IMR-90 (cell line): Measurements from ENCODE around the gene ADAT1. TPM values are rescaled to one million over a fixed set of nuclear protein-coding genes. Genes with fewer than 3 reads are reported as not detected.

Experiments
- ATAC-seq: fragments of 200-7000 bp; cut with Tn5 transposase; 2 replicates; pipeline ENCODE4 v1.9.1; 2020; ENCODE audit warnings: low read depth, mild to moderate bottlenecking, moderate library complexity
- BruUV-seq: library from RNA; stranded (reverse); fragments of 400-500 nt; replicated peaks from 2 replicates; lab custom pipeline; 2021; lab: Mats Ljungman, UMichigan
- CTCF ChIA-PET: fragments of 300-600 bp; formaldehyde crosslinking; extraction: SDS; loops from one replicate; lab custom pipeline; 2021; ENCODE audit warnings: antibody characterized with exemption; lab: Yijun Ruan, JAX
- POLR2A ChIA-PET: fragments of 300-600 bp; sonication (Branson Sonifier 250); formaldehyde crosslinking; loops from one replicate; lab custom pipeline; 2022; ENCODE audit warnings: antibody characterized with exemption; ENCODE audit not compliant: unreplicated experiment; lab: Charles Lee
- DNase-seq: peaks from one replicate; pipeline ENCODE4 v3.0.0; 2013
- H2AFZ ChIP-seq: replicated peaks from 2 replicates; pipeline ENCODE3; 2013; ENCODE audit warnings: low read length, mild to moderate bottlenecking; ENCODE audit not compliant: poor library complexity
- H2AK5ac ChIP-seq: 2 replicates; pipeline ENCODE4 v1.6.1; 2013; ENCODE audit warnings: low read depth, low read length, inconsistent platforms
- H2AK9ac ChIP-seq: replicated peaks from 2 replicates; pipeline ENCODE3; 2013; ENCODE audit warnings: mild to moderate bottlenecking, low read depth, low read length, moderate library complexity; ENCODE audit not compliant: poor library complexity
- H2BK120ac ChIP-seq: 2 replicates; pipeline ENCODE4 v1.6.1; 2013; ENCODE audit warnings: low read depth, low read length, inconsistent platforms
- H2BK15ac ChIP-seq: 3 replicates; pipeline ENCODE4 v1.6.1; 2013; ENCODE audit warnings: low read depth, low read length, inconsistent platforms
- H2BK20ac ChIP-seq: 2 replicates; pipeline ENCODE4 v1.6.1; 2013; ENCODE audit warnings: low read depth, mild to moderate bottlenecking, inconsistent platforms, low read length, moderate library complexity
- H2BK5ac ChIP-seq: 2 replicates; pipeline ENCODE4 v1.6.1; 2013; ENCODE audit warnings: mild to moderate bottlenecking, low read depth, low read length, inconsistent platforms; ENCODE audit not compliant: poor library complexity, severe bottlenecking
- H3K14ac ChIP-seq: replicated peaks from 2 replicates; pipeline ENCODE4 v1.6.1; 2013; ENCODE audit warnings: low read depth, low read length, inconsistent platforms
- H3K18ac ChIP-seq: 2 replicates; pipeline ENCODE4 v1.6.1; 2013; ENCODE audit warnings: low read depth, low read length, control low read depth
- H3K23ac ChIP-seq: 2 replicates; pipeline ENCODE4 v1.6.1; 2013; ENCODE audit warnings: low read depth, low read length, inconsistent platforms
- H3K27ac ChIP-seq: 2 replicates; pipeline ENCODE4 v1.5.1; 2013; ENCODE audit warnings: mild to moderate bottlenecking, control low read depth, low read length; ENCODE audit not compliant: insufficient read depth
- H3K27me3 ChIP-seq: 2 replicates; pipeline ENCODE4 v1.6.1; 2013; ENCODE audit warnings: low read length; ENCODE audit not compliant: control insufficient read depth, insufficient read depth
- H3K36me3 ChIP-seq: 2 replicates; pipeline ENCODE4 v1.6.1; 2013; ENCODE audit warnings: low read length, mixed read lengths; ENCODE audit not compliant: control insufficient read depth, insufficient read depth
- H3K4ac ChIP-seq: 2 replicates; pipeline ENCODE4 v1.6.1; 2013; ENCODE audit warnings: low read depth, low read length, inconsistent platforms
- H3K4me1 ChIP-seq: 2 replicates; pipeline ENCODE4 v1.6.1; 2013; ENCODE audit warnings: low read length, mixed read lengths; ENCODE audit not compliant: control insufficient read depth, insufficient read depth
- H3K4me2 ChIP-seq: 2 replicates; pipeline ENCODE4 v1.6.1; 2013; ENCODE audit warnings: low read depth, mild to moderate bottlenecking, control low read depth, low read length, moderate library complexity
- H3K4me3 ChIP-seq: 2 replicates; pipeline ENCODE4 v1.5.1; 2013; ENCODE audit warnings: low read depth, mild to moderate bottlenecking, control low read depth, low read length, moderate library complexity; ENCODE audit not compliant: insufficient read depth
- H3K56ac ChIP-seq: 2 replicates; pipeline ENCODE4 v1.6.1; 2013; ENCODE audit warnings: low read length, inconsistent platforms; ENCODE audit not compliant: insufficient read depth; ENCODE audit errors: extremely low read depth
- H3K79me1 ChIP-seq, 2 experiments: 2 replicates each; pipeline ENCODE4 v1.6.1; 2013; ENCODE audit warnings: low read length in 2 of 2, inconsistent platforms in 1 of 2, low read depth in 1 of 2
- H3K9ac ChIP-seq: 2 replicates; pipeline ENCODE4 v1.6.1; 2013; ENCODE audit warnings: low read depth, low read length, control low read depth
- H3K9me1 ChIP-seq: 2 replicates; pipeline ENCODE4 v1.6.1; 2013; ENCODE audit warnings: low read length, inconsistent platforms; ENCODE audit not compliant: insufficient read depth
- H3K9me3 ChIP-seq: 2 replicates; pipeline ENCODE4 v1.6.1; 2013; ENCODE audit warnings: low read length; ENCODE audit not compliant: control insufficient read depth, insufficient read depth
- H4K20me1 ChIP-seq: 2 replicates; pipeline ENCODE4 v1.6.1; 2013; ENCODE audit warnings: low read length, inconsistent platforms; ENCODE audit not compliant: insufficient read depth
- H4K5ac ChIP-seq: 2 replicates; pipeline ENCODE4 v1.6.1; 2013; ENCODE audit warnings: mild to moderate bottlenecking, low read depth, low read length, control low read depth
- H4K8ac ChIP-seq, 2 experiments: 2 replicates each; pipeline ENCODE4 v1.6.1; 2013; ENCODE audit warnings: low read depth in 2 of 2, low read length in 2 of 2, control low read depth in 1 of 2, inconsistent platforms in 1 of 2
- H4K91ac ChIP-seq: 2 replicates; pipeline ENCODE4 v1.6.1; 2013; ENCODE audit warnings: low read depth, low read length, inconsistent platforms; ENCODE audit not compliant: insufficient read depth
- CHD1 ChIP-seq: IDR thresholded peaks from 2 replicates; pipeline ENCODE4 v1.6.1; 2012; ENCODE audit warnings: low read depth, low read length, improper control_type of control experiment
- FOS ChIP-seq: fragments of 150-350 bp; IDR thresholded peaks from 2 replicates; pipeline ENCODE4 v1.6.1; 2016; ENCODE audit warnings: low read depth, low read length
- MXI1 ChIP-seq: IDR thresholded peaks from 2 replicates; pipeline ENCODE4 v1.6.1; 2012; ENCODE audit warnings: low read depth, mild to moderate bottlenecking, low read length, moderate library complexity, borderline replicate concordance
- NFE2L2 ChIP-seq: fragments of 150-350 bp; IDR thresholded peaks from 2 replicates; pipeline ENCODE4 v1.6.1; 2016; ENCODE audit warnings: low read depth, mild to moderate bottlenecking, low read length
- RFX5 ChIP-seq: IDR thresholded peaks from 2 replicates; pipeline ENCODE4 v1.8.0; 2012; ENCODE audit warnings: low read depth, mild to moderate bottlenecking, low read length, moderate library complexity
- SMC3 ChIP-seq: fragments of 150-350 bp; IDR thresholded peaks from 2 replicates; pipeline ENCODE4 v1.6.1; 2016; ENCODE audit warnings: low read depth, mild to moderate bottlenecking, antibody characterized with exemption, low read length, moderate library complexity
- WGBS, 2 experiments: methylation state at CpG; one replicate each; pipeline versions ENCODE4 v1.1.5 to v1.1.7; 2013; ENCODE audit warnings: missing lambda C conversion rate in 2 of 2; ENCODE audit not compliant: insufficient read length in 1 of 2; ENCODE audit errors: extremely low coverage in 2 of 2; 5-methylcytosine and 5-hydroxymethylcytosine counted together
- dilution Hi-C: fragments of 300-500 bp; cut with HindIII; formaldehyde crosslinking; loops from one replicate; pipeline ENCODE4 v1.14.3; 2018; ENCODE audit warnings: low sequenced_read_pairs; ENCODE audit not compliant: unreplicated experiment
- in situ Hi-C: fragments of 300-500 bp; cut with MboI; formaldehyde crosslinking; loops from 3 replicates; pipeline ENCODE4 v1.14.3; 2019; ENCODE audit warnings: low sequenced_read_pairs, inconsistent platforms, mixed read lengths
- intact Hi-C: fragments of 100-400 bp; cut with micrococcal nuclease; formaldehyde crosslinking; loops from 2 replicates; pipeline ENCODE4 v1.10.0; 2022
- polyA plus RNA-seq, 3 experiments: library from polyadenylated mRNA; depleted of rRNA; stranded (reverse); fragments of >200 nt; gene quantifications; 2 replicates each; pipeline ENCODE4 v1.2.3, GENCODE V29; 2012; ENCODE audit warnings: low replicate concordance in 1 of 3
- total RNA-seq: library from RNA; depleted of rRNA; stranded (reverse); fragments of >200 nt; gene quantifications from 2 replicates; pipeline ENCODE4 v1.2.3, GENCODE V29; 2012
- TF ChIP-seq, protein P1 (sequence below): fragments of 150-350 bp; IDR thresholded peaks from 2 replicates; pipeline ENCODE4 v1.6.1; 2016; ENCODE audit warnings: low read depth, mild to moderate bottlenecking, low read length, moderate library complexity, borderline replicate concordance

ADAT1 gene
- total and polyA plus RNA-seq, 2 of the 4 experiments (the other 2 are of a cell fraction): 22.7 to 52.9 TPM

DNA sequence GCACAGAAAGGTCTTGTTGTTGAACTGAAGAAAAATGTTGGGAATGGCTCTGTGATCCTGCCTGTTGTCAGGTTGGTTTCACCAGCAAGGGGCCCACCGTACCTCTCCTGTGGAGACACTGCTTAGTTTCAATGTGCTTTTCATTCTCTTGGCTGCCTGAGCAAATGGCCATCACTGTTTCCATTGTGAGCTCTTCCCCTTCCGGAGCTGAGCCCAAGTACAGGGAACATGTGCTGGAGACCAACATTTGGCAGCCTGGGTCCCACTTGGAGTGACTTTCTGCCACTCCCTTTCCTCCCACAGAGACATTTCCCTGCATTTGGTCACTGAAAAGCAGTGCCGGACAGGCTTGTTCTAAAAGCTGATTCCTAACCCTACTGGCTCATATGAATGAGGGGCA, 33.8 kb downstream of the ADAT1 start (continued):
- TF ChIP-seq FOS: no peak
- TF ChIP-seq, protein P1, sequence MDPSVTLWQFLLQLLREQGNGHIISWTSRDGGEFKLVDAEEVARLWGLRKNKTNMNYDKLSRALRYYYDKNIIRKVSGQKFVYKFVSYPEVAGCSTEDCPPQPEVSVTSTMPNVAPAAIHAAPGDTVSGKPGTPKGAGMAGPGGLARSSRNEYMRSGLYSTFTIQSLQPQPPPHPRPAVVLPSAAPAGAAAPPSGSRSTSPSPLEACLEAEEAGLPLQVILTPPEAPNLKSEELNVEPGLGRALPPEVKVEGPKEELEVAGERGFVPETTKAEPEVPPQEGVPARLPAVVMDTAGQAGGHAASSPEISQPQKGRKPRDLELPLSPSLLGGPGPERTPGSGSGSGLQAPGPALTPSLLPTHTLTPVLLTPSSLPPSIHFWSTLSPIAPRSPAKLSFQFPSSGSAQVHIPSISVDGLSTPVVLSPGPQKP: no peak

DNA sequence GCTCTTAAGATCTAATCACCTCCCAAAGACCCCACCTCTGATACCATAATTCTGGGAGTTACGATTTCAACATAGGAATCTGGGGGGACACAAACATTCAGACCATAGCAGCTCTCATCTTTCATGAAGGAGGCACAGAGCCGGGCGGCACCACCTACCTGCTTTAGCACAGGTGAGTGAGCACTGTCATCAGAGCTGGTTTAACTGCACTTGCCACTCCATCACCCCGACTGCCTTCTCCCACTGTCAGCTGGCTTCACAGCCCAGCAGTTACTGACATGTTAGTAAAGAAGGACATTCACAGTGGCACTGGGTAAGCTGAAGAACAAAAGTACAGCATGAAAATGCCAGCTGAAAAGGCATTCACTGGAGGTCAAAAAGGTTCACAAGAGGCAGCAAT, 34.4 kb downstream of the ADAT1 start:
- H2AK9ac ChIP-seq: no peak overlapping the region
- TF ChIP-seq, protein P1: no peak
- TF ChIP-seq NFE2L2 (no peak), SMC3 (no peak), CHD1 (no peak), RFX5 (no peak), MXI1 (no peak), FOS (no peak)
- no peaks in the 10 kb centered on the region for H3K27me3 ChIP-seq
- H2BK5ac ChIP-seq: no peak overlapping the region
- no peaks in the 10 kb centered on the region for H4K20me1 ChIP-seq
- H3K9me3 ChIP-seq: no peaks in the 10 kb centered on the region
- no peak overlapping the region for H3K18ac ChIP-seq
- peaks cover 0 to 1% of the 10 kb centered on the region in 2 experiments; a peak in 1 of 4 replicates for H3K79me1 ChIP-seq
- peaks cover 6% of the 10 kb centered on the region for H3K4me1 ChIP-seq
- H3K4me2 ChIP-seq: no peak overlapping the region
- ATAC-seq (no peak), DNase-seq (no peak)
- no peak overlapping the region for H4K8ac ChIP-seq
- dilution Hi-C loops (no loop called here), in situ Hi-C loops (loop anchor here (25.0 kb wide), 1 partner anchor 376 kb away; the partner anchor contains the start of genes CTRB1 and CTRB2), intact Hi-C loops (no loop called here)
- CTCF ChIA-PET: no interaction called here
- no peak overlapping the region for H2AK5ac ChIP-seq
- no peak overlapping the region for H3K9ac ChIP-seq
- no peak overlapping the region for H2AFZ ChIP-seq
- peaks cover 6% of the 10 kb centered on the region; the same call in 1 of the 2 replicates for H3K9me1 ChIP-seq
- no peak overlapping the region for H3K14ac ChIP-seq
- H3K56ac ChIP-seq: no peak overlapping the region
- 100% methylated on average over 1 of the region's 4 CpGs; no CpG with 5 or more reads in 1 of the 2 experiments for WGBS, 2 experiments
- no peak overlapping the region for H2BK15ac ChIP-seq
- no peak overlapping the region for H3K4me3 ChIP-seq
- peaks cover 2% of the 10 kb centered on the region; the same call in 1 of the 2 replicates for H3K36me3 ChIP-seq
- no TSS peak for BruUV-seq
- no peak overlapping the region for H4K91ac ChIP-seq
- no peak overlapping the region for H2BK20ac ChIP-seq
- H3K4ac ChIP-seq: no peak overlapping the region
- no peak overlapping the region for H4K5ac ChIP-seq
- H2BK120ac ChIP-seq: no peak overlapping the region
- no peak overlapping the region for H3K27ac ChIP-seq
- H3K23ac ChIP-seq: no peak overlapping the region
- POLR2A ChIA-PET: no interaction called here
